CD4-positive, alpha-beta T cell treated with Interleukin-4 for 1 hour (primary cell): ENCODE data around the gene ZSCAN21.

Experiments used
- DNase-seq, 2 donors: peaks; one replicate each; pipeline ENCODE4 v3.0.0-alpha.2; 2020 to 2022

ZSCAN21 gene

GRCh38 chr7:100101016-100101862 lies 51.7 kb downstream of the ZSCAN21 start, which contains the start of the genes AP4M1 and MCM7:
TSS of gene AP4M1 (plus strand) at chr7:100101643. CDS start at chr7:100101715, 72 bp downstream.
TSS of gene MCM7 (minus strand) at chr7:100101397. CDS start at chr7:100101294, 103 bp downstream.
- peak; percentile 97 for DNase-seq

- no peak for DNase-seq
Measured at GRCh38 chr7:100102950-100103840, 53.6 kb downstream of the ZSCAN21 start.

GRCh38 chr7:100105534-100105933 lies 56.0 kb downstream of the ZSCAN21 start:
- DNase-seq, result no peak

- no peak for DNase-seq
Measured at GRCh38 chr7:100106633-100107032, 57.1 kb downstream of the ZSCAN21 start.

GRCh38 chr7:100107125-100107737 lies 57.7 kb downstream of the ZSCAN21 start:
- DNase-seq, result no peak

GRCh38 chr7:100107890-100108289 lies 58.3 kb downstream of the ZSCAN21 start:
- no peak for DNase-seq

GRCh38 chr7:100109521-100110163 lies 60.1 kb downstream of the ZSCAN21 start:
- no peak for DNase-seq

- DNase-seq, result no peak
Measured at GRCh38 chr7:100111156-100111555, 61.6 kb downstream of the ZSCAN21 start.

- no peak for DNase-seq
Measured at GRCh38 chr7:100111914-100112313, 62.3 kb downstream of the ZSCAN21 start.
